NCI-H510A (cell line): ENCODE results near the gene DNAJA4.

Experiments
- DNase-seq: peaks from one replicate; lab custom pipeline; 2025; lab: John Stamatoyannopoulos, UW

The DNAJA4 gene

DNA sequence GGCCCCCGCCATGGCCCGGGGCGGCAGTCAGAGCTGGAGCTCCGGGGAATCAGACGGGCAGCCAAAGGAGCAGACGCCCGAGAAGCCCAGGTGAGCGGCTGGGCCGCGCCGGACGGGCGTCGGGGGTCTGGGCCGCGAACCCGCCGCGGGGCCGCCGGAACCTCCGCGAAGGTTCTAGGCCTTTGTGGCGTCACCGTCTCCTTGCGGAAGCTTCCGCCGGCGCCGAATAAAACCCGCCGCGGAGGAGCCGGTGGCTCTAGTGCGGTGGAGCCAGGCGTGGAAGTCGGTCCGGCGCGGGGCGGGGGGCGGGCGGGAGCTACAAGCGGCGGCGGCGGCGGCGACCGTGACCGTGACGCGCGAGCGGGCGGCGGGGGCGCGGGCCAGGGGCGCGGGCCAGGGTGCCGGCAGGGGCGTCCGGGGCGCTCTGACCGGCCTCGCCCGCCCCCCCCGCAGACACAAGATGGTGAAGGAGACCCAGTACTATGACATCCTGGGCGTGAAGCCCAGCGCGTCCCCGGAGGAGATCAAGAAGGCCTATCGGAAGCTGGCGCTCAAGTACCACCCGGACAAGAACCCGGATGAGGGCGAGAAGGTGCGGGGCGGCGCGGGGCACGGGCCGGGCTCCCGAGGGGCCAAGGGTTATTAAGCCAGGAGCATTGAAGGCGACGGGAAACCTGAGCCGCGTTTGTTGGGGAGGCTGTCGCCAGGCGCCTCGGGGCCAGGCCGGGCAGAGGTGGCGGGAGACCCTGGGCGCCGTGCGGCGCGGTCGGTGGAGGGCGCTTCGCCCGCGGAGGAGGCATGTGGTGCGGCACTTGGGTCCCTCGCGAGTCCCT lies at the start of gene DNAJA4:
Gene DNAJA4, plus strand, starts transcription at position 259 of the 833 bp plus-strand sequence. Its CDS starts 202 bp downstream, at position 461.
- DNase-seq: no peak

GRCh38 chr15:78216276-78217104 lies 47.9 kb upstream of the DNAJA4 start:
- no peak for DNase-seq

GRCh38 chr15:78220713-78221112 lies 43.6 kb upstream of the DNAJA4 start:
- no peak for DNase-seq

DNA sequence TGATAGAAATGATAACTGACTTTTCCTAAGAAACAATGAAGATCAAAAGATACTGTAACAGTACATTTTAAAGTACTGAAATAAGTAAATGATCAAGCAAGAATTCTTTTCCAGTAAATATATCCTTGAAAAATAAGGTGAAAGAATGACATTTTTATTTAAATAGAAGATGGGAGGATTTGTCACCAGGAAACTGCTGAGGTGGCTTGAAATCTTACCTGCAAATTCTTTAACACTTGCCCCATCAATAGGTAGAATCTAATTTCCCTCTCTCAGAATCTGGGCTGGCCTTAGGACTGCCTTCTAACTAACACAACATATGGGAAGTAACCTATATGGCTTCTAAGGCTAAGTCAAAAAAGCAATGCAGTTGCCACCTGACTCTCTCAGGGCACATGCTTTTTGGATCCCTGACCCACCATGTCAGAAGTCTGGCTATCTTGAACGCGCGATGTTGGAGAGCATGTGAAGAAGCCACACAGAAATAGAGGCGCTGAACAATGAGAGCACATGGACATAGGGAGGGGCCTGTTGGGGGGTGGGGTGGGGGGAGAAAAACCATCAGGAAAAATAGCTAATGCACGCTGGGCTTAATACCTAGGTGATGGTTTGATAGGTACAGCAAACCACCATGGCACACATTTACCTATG lies 41.5 kb upstream of the DNAJA4 start:
- DNase-seq: no peak

DNA sequence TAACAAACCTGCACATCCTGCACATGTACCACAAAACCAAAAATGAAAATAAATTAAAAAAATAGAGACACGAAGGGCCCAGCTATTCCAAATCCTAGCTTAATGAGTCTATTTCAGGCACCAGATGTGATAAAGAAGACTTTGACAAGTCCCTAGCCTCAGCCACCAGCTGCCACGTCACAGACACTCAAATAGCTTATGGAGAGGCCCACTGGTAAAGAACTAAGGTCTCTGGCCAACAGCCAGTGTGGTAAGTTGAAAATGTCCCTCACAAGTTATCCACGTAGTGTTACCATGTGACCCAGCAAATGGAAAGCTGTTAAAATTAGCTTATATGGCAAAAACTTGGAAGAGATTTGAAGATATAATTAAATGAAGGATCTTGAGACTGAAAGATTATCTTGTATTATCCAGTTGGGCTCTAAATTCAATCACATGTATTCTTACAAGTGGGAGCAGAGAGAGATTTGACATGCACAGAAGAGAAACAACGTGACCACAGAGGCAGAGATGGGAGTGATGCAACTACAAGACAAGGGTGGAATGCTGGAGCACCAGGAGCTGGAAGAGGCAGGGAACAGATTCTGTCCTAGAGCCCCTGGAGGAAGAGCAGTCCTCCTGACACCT lies 40.9 kb upstream of the DNAJA4 start:
- DNase-seq: no peak

GRCh38 chr15:78224023-78224411 lies 40.3 kb upstream of the DNAJA4 start:
- DNase-seq: no peak

DNA sequence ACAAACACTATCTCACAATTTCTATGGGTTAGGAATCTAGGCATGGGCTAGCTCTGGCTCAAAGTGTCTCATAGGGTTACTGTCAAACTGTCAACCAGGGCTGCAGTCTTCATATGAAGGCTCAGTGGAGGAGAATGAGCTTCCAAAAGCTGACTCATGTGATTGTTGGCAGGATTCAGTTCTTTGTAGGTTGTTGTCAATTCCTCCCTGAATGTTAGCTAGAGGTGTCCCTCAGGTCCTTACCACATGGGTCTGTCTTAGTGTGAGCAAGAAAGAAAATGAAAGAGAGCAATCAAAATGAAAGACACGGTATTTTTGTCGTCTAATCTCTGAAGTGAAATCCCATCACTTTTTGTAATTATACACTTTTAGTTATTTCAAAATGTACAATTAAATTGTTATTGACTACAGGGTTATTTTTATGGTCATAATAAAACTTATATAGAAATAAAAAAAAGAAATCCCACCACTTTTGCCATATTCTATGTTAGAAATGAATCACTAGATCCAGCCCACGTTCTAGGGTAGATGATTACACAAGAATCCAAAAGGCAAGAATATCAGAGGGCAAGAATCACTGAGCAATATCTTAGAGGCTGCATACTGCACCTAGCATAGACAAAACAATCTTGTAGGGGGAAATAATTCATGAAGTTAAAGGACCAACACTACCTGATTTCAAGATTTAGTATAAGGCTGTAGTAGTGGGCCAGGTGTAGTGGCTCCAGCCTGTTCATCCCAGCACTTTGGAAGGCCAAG lies 38.4 kb upstream of the DNAJA4 start:
- no peak for DNase-seq

GRCh38 chr15:78228356-78228996 lies 35.9 kb upstream of the DNAJA4 start:
- DNase-seq: no peak

DNA sequence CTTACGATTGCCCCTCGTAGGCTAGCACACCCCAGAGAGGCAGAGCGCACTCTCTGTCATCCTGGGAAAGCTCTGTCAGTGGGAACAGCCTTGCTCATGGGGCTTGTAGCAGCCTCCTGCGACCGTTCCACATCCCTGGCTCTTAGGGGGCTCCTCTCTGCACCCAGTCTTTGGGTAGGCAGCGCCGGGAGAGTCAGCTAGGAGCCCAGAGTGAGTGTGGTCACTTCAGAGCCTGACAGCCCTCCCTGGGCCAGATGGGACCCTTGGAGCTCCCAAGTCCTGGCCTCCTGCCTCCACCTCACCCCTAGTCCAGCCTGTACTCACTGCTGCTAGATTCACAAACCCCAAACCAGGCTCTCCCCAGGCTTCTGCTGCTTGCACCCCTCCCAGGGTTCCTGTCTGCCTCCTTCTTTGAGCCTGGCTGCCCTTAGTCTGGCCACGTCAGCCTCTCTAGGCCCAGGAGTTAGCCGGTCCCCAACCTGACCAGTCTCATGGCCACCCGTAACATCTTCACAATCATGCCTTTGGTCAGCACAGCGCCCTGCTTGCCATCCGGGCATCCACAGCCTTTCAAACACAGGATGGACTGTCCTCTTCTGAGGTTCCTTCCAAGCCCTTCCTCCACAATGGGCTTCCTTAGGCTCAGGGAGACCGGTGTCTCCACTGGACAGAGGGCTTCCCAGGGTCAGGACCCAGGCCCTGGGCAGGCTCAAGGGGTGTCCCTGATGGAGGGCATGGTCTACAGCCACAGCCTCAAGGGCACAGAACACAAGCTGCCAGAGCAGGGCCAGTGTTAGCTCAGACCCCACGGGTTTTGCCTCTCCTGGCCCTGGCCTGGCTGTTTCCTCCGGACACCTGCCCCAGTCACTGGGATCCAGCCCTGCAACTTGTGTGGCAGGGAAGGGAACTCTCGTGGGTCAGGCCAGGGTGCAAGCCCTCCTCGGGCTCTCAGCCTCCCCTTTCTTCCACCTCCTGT lies 34.6 kb upstream of the DNAJA4 start:
- DNase-seq: no peak

DNA sequence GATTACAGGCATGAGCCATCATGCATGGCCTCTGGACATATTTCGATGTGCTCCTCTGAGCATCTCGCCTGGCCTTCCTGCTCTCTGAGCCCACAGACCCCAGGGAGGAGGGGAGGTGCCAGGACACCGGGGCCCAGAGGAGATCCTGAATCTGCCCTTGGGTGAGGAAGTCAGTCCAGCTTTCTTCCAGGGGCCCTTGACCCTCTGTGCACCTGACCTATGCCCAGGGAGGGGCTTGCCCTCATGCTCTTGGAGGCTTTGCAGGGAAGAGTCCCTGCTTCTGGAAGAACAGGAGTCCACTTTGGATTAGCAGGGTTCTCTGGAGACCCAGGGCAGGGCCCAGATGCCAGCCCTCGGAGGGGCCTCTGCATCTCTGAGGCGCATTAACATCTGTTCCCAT lies 31.4 kb upstream of the DNAJA4 start:
- DNase-seq: no peak

DNA sequence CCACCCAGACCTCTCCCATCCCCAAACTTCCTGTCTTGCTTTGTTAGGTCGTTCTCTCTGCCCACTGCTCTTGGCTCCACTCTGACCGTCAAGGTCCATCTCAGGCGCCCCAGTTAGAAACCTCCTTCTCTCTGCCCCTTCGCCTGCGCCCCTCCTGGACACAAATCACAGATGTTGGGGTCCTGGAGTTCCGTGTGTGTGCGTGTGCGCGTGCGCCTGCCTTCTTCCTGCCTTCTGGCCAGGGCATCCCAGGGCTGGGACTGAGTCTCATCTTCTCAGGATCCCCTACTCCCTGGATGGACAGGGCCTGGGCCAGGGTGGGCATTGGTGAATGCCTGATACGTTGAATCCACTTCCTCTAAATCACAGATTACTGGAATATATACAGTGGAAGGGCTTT lies 30.9 kb upstream of the DNAJA4 start:
- DNase-seq: no peak

DNA sequence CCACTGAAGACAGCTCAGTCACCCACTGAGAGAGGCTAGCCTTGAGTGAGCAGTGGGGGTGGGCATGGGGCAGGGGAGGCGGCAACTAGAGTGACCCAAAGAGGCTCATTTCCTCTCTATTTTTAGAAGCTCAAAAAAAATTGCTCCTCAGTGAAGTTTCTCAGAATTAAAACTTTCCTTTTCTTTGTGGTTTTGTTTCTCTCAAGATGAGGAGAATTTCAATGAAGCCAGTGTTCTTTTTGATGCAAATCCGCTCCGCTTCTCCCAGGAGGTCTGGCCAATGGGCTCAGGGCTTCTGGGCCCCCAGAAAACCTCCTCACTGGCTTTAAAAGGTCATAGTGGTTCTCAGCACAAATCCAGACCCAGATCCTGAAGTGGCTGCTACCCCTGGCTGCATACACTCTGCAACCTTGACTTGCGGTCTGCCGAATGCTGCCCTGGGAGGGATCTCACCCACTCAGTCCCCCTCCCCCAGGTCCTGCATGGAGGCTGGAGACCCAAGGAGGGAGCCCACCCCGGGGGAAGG lies 29.8 kb upstream of the DNAJA4 start, which contains the start of gene ACSBG1:
Gene ACSBG1, minus strand, starts transcription at position 51 of the 526 bp plus-strand sequence. CDS start 64 bp downstream, outside the sequence.
- DNase-seq: no peak

GRCh38 chr15:78236491-78236890 lies 27.9 kb upstream of the DNAJA4 start:
- DNase-seq: no peak

DNA sequence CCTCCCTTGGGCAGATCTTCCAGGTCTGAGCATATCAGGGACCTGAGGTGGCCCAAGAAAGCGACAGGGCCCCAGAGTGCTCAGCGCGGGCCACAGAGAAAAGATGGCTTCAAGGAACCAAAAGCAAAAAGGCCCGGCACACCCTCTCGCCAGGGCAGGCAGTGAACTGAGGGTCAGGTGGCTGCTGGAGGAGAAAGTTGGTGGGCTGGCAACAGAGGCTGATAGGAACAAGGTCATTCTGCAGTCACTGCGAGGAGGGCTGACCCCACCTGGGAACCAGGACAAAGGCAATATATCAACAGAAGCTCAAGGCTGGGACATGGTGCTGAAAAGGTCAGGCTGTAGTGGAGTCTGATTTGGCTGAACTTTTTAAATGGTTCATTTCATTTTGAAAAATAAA lies 27.2 kb upstream of the DNAJA4 start:
- DNase-seq: no peak

- no peak for DNase-seq
These were observed 24.6 kb upstream of the DNAJA4 start for GRCh38 chr15:78239811-78240210.

- no peak for DNase-seq
These were observed 23.3 kb upstream of the DNAJA4 start for GRCh38 chr15:78241017-78241416.

GRCh38 chr15:78242128-78242527 lies 22.2 kb upstream of the DNAJA4 start:
- no peak for DNase-seq

GRCh38 chr15:78243058-78243457 lies 21.3 kb upstream of the DNAJA4 start:
- DNase-seq: no peak

- no peak for DNase-seq
These were observed 20.8 kb upstream of the DNAJA4 start for GRCh38 chr15:78243491-78243941.
